NK-92 treated with Interleukin-12 subunit alpha and Interleukin-12 subunit beta, amount 100 ng/mL, for 24 hours (cell line): ENCODE measurements around the gene UGT2B15.
"Not testable (repeated sequence)": the region's sequence is repeated elsewhere in the genome, so short reads cannot be mapped to it uniquely, and the experiment has no call there.

ENCODE experiments used
- DNase-seq: peaks from one replicate; lab custom pipeline; 2025; lab: John Stamatoyannopoulos, UW

UGT2B15 gene

GRCh38 chr4:68670479-68670939, at the start of gene UGT2B15:
Gene UGT2B15, minus strand, starts transcription at chr4:68670652. Its CDS starts 34 bp downstream, at chr4:68670618.
- DNase-seq, result not testable (repeated sequence)

GRCh38 chr4:68719075-68719473, 48.6 kb upstream of the UGT2B15 start:
- no peak for DNase-seq

- DNase-seq, result no peak
These were observed 48.1 kb upstream of the UGT2B15 start for GRCh38 chr4:68718447-68719074.

GRCh38 chr4:68717999-68718398, 47.5 kb upstream of the UGT2B15 start:
- DNase-seq, result no peak

- no peak for DNase-seq
These were observed 43.9 kb upstream of the UGT2B15 start for GRCh38 chr4:68714400-68714799.

GRCh38 chr4:68712207-68712606, 41.8 kb upstream of the UGT2B15 start:
- no peak for DNase-seq

GRCh38 chr4:68708566-68708965, 38.1 kb upstream of the UGT2B15 start:
- DNase-seq, result no peak

GRCh38 chr4:68703168-68703567, 32.7 kb upstream of the UGT2B15 start:
- not testable (repeated sequence) for DNase-seq

GRCh38 chr4:68700152-68700551, 29.7 kb upstream of the UGT2B15 start:
- DNase-seq, result no peak

GRCh38 chr4:68693325-68694075, 23.0 kb upstream of the UGT2B15 start:
- DNase-seq, result no peak

- DNase-seq, result no peak
These were observed 20.7 kb upstream of the UGT2B15 start for GRCh38 chr4:68691186-68691585.

- DNase-seq, result no peak
These were observed 12.6 kb upstream of the UGT2B15 start for GRCh38 chr4:68683034-68683433.

GRCh38 chr4:68681298-68681697, 10.8 kb upstream of the UGT2B15 start:
- not testable (repeated sequence) for DNase-seq

GRCh38 chr4:68673143-68673542, 2.7 kb upstream of the UGT2B15 start:
- no peak for DNase-seq

- DNase-seq, result not testable (repeated sequence)
These were observed 765 bp upstream of the UGT2B15 start for GRCh38 chr4:68671217-68671616.

GRCh38 chr4:68668537-68669163, 1.8 kb downstream of the UGT2B15 start:
- not testable (repeated sequence) for DNase-seq

- DNase-seq, result not testable (repeated sequence)
These were observed 2.9 kb downstream of the UGT2B15 start for GRCh38 chr4:68667551-68667950.

GRCh38 chr4:68664721-68665120, 5.7 kb downstream of the UGT2B15 start:
- DNase-seq, result not testable (repeated sequence)

- not testable (repeated sequence) for DNase-seq
These were observed 7.4 kb downstream of the UGT2B15 start for GRCh38 chr4:68662836-68663574.

GRCh38 chr4:68658672-68659071, 11.8 kb downstream of the UGT2B15 start:
- no peak for DNase-seq

GRCh38 chr4:68657022-68657594, 13.3 kb downstream of the UGT2B15 start:
- not testable (repeated sequence) for DNase-seq
